AG20443 (cell line): ENCODE data around the gene SPOUT1.
A peak's percentile ranks its signal among the peaks of the same experiment; 100 is the strongest.
"Not testable (repeated sequence)": the region's sequence is repeated elsewhere in the genome, so short reads cannot be mapped to it uniquely, and the experiment has no call there.

Experiments
- DNase-seq: peaks from one replicate; pipeline ENCODE4 v3.0.0; 2012; ENCODE audit warnings: low spot score, mixed read lengths

SPOUT1 gene

DNA sequence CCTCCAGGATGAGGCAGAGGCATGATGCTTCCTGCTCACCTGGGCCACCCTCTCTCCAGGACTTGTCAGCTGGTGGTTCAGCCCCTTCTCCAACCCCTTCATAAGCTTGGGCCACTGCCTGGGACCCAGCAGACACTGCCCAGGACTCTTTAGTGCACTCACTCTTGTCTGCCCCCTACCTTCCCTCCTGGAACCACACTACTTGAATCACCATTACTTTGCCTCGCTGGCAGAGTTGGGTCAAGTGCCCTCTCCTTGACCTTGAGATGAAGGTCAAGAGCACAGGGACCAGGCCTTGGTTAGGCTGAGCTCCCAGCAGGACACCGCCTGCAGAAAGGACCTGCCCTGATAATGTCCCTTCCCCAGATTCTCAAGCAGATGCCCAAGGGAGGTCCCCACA, 19.8 kb downstream of the SPOUT1 start:
- DNase-seq: no peak

DNA sequence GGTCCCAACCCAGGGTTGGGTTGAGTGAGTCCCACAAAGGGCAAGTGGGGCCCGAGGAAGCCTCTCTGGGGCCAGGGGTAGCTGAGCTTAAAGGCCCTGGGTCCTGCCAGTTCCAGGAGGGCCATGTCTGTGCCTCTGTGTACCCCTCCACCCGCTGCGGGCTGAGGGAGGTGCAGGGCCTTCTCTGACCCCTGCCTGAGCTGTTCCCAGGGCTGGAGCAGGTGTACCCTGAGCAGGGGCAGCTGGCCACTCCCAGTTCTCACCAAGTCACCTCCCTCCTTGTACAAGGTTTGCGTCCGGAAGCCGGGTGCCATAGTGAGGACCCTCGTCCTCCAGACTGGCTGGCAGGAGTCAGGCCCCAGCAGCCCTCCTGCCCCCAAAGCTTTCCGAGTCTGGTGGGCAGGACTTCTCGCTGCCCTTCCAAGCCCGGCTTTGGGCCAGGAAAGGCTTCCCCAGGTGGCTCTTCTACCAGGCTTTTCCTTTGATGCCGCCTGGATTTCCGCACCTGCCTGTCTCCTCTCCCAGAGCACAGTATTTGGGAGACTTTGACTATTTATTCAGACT, 20.5 kb downstream of the SPOUT1 start:
- DNase-seq: no peak

DNA sequence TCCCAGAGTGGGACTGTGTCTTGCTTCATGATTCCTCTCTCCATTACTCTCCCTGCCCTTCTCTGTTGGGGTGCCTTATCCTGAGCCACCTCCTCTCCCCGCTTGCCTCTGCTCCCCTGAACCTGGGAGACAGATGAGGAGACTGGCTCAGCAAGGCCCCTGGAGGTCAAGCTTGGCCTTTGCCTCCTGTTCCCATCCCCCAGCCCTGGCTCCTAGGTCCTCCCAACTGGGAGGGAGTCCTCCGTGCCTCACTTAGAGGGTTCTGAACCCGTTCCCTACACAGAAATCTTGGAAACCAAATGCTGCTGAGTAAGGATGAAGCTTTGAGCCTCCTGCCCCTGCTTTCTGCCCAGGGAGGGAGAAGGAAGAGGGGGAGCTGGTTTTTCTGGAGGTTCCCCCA, 21.1 kb downstream of the SPOUT1 start:
- no peak for DNase-seq

DNA sequence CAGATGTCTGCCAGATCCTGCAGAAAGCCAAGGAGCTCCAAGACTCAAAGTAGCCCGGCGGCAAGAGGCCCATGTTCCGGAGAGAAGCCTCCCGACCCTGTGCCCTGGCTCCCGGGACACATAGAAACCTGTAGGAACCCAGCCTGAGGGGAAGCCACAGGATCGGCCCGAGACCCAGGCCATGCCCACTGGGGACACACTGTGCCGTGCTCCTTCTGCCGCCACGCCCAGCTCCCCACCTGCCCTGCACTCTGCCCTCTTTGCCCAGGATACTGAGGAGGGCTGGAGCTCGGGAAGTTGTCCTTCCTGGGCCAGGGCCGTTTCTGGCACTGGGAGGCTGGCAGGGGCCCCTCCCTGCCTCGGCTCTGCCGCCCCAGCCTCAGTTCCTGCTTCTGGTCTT, 21.8 kb downstream of the SPOUT1 start:
- DNase-seq: no peak

DNA sequence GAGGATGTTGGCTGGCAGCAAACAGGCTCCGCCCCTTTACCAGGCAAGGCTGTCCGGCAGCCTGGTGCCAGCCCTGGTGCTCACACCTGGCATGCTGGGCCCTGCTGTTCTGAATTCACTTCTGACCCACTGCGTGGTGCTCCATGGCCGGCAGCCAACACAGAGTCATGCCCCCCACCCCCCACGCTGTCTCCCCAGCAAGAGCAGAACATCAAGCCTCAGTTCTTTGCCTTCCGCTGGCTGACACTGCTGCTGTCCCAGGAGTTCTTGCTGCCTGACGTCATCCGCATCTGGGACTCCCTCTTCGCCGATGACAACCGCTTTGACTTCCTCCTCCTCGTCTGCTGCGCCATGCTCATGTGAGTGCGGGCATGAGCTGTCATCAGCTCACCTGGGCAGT, 23.9 kb downstream of the SPOUT1 start:
- no peak for DNase-seq

DNA sequence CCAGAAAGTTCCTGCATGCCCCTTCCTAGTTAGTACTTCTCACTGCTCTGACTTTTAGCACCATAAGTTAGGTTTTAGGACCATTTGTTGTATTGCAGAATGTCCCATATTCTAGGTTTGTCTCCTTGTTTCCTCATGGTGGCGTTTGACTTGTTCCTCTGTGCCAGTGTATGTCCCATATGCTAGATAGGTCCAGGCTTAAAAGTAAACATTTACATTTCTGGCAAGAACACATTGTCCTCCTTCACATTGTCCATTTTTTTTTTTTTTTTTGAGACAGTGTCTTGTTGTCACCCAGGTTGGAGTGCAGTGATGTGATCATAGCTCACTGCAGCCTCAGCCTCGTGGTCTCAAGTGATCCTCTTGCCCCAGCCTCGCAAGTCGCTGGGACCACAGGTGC, 27.1 kb downstream of the SPOUT1 start:
- no peak for DNase-seq

DNA sequence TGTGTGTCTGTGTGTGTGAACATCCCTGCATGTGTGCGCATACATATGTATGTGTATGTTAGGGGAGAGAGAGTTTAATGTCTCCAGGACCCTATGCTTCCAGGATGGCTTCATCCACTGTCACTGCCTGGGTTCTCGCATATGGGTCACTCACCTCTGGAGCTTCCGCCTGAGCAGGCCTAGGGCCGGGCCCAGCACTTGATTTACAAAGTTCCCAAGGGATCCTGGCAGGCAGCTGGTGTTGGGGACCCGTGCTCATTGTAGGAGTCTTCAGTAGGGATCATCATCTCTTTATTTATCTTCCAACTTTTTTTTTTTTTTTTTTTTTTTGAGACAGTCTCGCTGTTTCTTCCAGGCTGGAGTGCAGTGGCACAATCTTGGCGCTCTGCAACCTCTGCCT, 29.5 kb downstream of the SPOUT1 start:
- no peak for DNase-seq

DNA sequence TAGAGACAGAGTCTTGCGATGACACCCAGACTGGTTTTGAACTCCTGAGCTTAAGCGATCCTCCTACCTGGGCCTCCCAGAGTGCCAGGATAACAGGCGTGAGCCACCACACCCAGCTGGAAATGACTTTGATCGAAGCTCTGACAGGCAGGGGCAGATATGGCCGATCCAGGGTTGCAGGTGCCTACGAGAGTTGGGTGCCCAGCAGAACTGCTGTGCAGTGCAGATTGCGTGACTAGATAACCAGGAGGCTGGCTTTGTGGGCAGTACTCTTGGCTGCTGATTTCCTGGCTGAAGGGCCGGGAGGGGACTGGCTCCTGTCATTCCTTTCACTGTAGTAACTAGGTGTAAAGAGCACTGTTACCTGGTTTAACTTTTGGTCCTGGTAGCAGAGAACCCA, 30.7 kb downstream of the SPOUT1 start:
- DNase-seq: no peak

DNA sequence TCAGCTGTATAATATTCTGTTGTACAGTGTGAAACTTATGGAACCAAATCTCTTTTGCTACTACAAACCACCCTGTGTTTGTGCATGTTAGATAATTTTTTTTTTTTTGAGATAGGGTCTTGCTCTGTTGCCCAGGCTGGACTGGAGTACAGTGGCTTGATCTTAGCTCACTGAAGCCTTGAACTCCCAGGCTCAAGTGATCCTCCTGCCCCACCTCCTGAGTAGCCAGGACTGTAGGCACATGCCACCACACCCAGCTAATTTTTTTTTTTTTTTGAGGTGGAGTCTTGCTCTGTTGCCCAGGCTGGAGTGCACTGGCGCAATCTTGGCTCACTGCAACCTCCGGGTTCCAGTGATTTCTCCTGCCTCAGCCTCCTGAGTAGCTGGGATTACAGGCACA, 34.6 kb downstream of the SPOUT1 start:
- not testable (repeated sequence) for DNase-seq

DNA sequence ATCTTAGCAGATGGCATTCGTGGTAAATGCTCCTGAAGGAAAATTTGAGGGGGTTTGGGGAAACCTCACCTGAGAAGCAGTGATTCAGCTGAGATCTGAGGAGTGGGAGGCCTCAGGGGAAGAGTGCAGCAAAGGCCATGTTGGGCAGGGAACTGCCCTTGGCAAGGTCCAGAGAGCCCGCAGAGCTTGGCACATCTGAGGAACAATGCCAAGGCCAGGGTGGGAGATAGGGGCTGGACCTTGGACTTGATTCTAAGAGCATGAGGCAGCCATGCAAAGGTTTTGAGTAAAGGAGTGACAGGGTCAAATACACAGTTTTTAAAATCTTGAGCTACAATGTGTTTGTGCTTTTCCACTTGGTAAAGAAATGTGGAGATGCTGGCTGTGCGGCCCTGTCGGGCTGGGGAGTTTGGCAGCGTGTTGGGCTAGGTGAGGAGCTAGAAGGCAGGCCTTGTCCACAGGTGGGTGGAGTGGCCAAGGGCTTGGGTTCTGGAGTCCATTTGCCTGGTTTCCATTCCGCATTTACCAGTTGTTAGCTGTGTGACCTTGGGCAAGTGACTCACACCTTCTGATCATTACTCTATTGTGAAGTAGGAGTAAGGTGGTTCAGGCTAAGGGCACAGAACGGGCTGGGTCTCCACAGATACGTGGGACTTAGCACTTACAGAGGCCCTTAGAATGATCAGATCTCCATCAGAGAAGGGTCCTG, 36.5 kb downstream of the SPOUT1 start:
- DNase-seq: no peak

DNA sequence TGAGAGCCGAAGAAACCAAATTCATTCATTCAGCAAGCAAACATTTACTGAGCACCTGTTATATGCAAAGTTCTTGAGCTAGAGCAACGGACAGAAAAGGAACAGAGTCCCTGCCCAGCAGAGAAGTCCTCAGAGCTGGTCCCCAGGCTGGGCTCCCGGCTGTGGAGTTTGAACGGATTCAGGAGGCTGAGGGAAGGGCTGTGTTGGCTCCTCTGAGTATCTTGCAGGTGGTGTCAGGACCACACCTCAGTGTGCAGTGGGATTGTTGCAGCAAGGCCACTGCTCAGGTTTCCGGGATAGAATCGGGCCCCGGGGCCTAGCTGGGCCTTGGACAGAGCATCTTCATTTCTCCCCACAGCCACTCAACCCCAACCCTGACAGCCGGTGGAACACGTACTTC, 37.5 kb downstream of the SPOUT1 start:
- no peak for DNase-seq

DNA sequence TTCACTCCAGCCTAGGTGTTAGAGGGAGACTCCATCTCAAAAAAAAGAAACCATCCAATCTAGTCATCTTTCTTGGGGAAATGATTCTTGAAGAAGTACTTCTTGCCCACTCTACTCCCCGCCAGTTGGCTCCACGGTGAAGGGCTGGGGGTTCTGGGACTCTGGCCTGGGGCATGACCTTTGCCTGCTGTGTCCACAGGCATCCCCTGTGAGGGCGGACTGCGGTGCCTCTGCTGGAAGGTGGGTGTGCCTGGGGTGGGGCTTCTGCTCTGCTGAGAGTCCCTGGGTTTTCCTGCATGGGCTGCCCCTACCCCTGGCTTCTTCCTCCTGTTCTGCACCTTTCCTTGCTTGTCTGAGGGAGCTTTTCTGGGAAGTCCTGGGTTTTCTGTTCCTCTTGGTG, 39.1 kb downstream of the SPOUT1 start:
- no peak for DNase-seq

DNA sequence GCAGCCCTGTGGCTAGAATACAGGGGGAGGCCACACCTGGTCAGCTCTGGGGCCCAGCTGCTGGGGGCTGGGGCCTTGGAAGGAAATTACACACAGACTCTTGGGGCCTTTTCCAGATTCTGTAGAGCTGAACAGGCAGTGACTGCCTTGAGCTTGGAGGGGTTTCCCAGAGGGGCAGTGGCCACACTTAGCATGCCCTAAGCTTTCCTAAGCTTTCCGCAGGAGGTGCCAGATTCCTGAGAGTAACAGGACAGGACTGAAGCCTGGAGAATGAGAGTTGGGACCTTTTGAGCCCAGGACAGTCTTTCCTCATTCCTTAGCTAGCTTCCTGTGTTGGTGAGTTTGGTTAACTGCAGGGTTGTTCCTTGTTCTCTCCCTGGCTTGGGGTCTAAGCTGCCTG, 41.1 kb downstream of the SPOUT1 start:
- DNase-seq: no peak

DNA sequence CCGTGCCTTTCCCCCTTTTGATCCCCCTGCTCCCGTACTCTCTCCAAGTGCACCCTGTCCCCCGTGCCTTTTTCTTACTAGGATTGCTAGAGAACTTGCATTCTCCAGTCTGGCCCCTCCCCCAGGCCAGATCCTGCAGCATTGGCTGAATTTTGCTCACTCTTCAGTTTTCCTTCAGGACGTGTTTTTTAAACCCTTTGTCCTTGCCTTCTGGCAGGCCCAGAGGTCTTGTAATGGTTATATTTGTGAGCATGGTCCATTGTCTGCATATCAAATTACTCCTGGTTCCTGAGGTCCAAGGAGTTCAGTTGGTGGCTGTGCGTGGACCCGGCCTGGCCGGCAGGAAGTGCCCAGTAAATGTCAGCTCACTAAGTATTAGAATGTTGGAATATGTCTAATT, 41.9 kb downstream of the SPOUT1 start:
- DNase-seq: peak; percentile 49

DNA sequence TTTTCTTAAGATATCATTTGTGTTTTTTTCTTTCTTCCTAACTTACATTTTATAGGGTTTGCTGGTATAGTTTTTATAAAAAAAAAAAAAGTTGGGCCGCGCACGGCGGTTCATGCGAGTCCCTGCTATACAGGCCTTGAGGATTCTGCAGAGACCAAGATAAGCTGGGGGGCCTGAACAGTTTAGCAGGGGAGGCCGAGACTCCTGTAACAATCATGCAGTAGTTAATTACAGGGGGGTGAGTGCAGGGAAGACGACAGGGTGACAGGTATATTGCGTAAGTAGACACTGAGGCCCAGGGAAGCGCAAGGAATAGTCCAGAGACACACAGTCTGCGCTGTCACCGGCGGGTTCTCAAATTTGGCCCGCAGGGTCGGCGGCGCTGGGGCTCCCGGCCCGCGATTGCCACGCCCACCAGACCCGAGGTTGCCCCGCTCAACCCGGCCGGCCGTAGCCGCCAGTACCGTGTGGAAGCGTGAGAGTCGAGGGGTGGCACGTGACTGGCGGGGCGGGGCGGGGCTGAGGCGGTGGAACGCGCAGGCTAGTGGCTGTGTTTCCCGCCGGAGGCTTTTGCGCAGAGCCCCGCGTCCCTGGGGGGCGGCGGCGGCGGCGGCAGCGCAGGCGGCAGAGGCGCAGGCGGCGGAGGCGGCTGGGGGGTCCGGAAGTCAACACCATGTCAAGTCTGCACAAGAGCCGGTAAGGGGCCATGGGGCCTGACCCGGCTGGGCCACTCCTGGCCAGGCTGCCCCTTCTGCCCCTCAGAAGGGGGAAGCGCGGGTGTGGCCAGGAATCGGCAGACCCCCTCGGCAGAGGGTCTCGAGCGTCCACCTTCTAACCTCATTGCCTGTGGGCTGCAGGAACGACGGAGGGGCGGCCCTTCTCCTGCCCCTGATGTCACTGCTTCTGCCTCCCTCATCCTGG, 42.7 kb downstream of the SPOUT1 start, which contains the start of gene TBC1D13:
TBC1D13 (plus strand) TSS at position 573 of the 921 bp plus-strand sequence; CDS start at position 674, 101 bp downstream.
- DNase-seq: peak; percentile 97

DNA sequence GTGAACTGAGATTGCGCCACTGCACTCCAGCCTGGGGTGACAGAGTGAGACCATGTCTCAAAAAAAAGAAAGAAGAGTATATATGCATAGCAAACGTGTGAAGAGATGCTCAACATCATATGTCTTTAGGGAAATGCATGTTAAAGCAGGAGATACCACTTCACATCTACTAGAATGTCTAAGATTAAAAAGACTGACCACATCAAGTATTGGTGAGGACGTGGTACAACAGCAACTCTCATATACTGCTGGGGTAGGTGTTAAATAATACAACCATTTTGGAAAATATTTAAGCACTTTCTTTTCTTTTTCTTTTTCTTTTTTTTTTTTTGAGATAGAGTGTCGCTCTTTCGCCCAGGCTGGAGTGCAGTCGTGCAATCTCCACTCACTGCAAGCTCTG, 44.2 kb downstream of the SPOUT1 start:
- DNase-seq: no peak

DNA sequence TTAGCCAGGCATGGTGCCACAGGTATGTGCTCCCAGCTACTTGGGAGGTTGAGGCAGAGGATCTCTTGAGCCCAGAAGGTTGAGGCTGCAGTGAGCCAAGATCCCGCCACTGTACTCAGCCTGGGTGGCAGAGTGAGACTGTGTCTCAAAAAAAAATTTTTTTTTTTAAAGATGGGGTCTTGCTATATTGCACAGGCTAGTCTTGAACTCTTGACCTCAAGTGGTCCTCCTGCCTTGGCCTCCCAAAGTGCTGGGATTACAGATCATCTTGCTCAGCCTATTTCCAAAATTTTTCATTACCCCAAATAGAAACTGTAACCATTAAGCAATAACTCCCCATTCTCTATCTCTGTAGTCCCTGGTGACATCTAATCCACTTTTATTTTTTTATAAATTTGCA, 46.9 kb downstream of the SPOUT1 start:
- no peak for DNase-seq

DNA sequence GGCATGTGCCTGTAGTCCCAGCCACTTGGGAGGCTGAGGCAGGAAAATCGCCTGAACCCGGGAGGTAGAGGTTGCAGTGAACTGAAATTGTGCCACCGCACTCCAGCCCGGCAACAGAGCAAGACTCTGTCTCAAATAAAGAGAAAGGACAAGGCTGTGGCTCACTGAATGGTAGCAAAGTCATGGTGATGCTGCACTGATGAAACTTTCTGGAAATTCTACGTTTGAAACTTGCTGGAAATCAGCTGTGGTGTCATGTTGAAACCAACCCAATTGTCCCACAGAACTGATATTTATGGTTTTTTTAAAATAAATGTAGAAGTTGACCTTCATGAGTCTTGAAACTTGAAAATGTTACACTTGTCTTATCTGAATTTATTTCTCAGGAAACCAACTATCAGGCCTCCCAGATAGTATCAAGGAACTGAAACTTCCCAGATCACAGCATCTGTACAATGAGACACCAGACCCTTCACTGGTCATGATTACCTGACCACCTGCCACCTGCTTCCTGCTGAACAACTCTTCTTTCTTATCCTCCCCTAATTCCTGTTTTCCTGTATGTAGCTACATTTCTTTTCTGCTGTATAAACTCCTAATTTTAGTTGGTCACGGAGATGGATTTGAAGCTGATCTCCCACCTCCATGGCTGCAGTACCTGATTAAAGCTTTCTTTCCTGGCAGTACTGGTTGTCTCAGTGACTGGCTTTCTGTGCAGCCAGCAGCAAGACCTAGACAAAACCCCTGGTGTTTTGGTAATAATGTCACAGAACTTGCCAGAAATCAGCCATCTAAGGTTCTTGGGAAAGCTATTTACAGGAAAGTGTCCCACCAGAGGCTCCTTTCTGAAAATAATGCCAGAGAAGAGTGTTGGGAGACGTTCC, 48.2 kb downstream of the SPOUT1 start:
- DNase-seq: no peak

DNA sequence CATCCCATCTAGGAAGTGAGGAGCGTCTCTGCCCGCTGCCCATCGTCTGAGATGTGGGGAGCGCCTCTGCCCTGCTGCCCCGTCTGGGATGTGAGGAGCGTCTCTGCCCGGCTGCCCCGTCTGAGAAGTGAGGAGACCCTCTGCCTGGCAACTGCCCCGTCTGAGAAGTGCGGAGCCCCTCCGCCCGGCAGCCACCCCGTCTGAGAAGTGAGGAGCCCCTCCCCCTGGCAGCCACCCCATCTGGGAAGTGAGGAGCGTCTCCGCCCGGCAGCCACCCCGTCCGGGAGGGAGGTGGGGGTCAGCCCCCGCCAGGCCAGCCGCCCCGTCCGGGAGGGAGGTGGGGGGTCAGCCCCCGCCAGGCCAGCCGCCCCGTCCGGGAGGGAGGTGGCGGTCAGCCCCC, 49.5 kb downstream of the SPOUT1 start:
- DNase-seq: not testable (repeated sequence)

DNA sequence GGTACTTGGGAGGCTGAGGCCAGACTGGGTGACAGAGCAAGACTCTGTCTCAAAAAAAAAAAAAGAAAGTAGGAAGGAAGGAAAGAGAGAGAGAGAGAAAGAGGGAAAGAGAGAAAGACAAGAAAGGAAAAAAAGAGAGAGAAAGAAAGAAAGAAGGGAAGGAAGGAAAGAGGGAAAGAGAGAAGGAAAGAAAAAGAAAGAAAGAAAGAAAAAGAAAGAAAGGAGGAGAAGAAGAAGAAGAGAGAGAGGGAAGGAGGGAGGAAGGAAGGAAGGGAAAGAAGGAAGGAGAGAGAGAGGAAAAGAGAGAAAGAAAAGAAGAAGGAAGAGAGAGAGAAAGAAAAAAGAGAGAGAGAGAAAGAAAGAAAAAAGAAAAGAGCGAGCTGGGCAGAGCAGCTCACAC, 54.8 kb downstream of the SPOUT1 start:
- no peak for DNase-seq

DNA sequence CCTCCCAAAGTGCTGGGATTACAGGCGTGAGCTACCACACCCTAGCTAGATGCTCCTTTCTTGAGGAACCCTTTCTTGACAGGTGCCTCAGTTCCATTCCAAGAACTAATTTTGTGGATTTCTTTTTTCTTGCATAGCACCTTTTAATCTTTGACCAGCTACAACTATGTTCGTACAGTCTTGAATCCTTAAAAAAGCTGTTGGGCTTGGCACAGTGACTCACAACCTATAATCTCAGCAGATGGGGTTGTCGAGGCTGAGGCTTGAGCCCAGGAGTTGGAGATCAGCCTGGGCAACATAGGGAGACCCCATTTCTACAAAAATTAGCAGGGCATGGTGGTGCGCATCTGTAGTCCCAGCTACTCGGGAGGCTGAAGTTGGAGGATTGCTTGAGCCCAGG, 56.5 kb downstream of the SPOUT1 start:
- DNase-seq: no peak
